Suprapubic skin (tissue), 3 donors: Measurements from ENCODE around the gene TRPM2.

ENCODE experiments used
- EP300 ChIP-seq: sonication (generic); formaldehyde crosslinking; IDR thresholded peaks from one replicate; pipeline ENCODE4 v1.6.1; 2017; ENCODE audit warnings: antibody characterized with exemption
- POLR2A ChIP-seq, 2 donors: fragments of 450-650 bp; IDR thresholded peaks; one replicate each; pipeline ENCODE4 v1.6.1; 2017; ENCODE audit warnings: antibody characterized with exemption in 2 of 2, mild to moderate bottlenecking in 2 of 2, moderate library complexity in 2 of 2
- TF ChIP-seq, protein P1 (sequence below), 2 donors: fragments of 200-600 bp in 1 of 2; fragments of 450-650 bp in 1 of 2; sonication (generic) in 1 of 2; IDR thresholded peaks; one replicate each; pipeline ENCODE4 v1.5.1; 2016 to 2019; ENCODE audit warnings: antibody characterized with exemption in 2 of 2, mild to moderate bottlenecking in 1 of 2, moderate library complexity in 1 of 2

DNA sequence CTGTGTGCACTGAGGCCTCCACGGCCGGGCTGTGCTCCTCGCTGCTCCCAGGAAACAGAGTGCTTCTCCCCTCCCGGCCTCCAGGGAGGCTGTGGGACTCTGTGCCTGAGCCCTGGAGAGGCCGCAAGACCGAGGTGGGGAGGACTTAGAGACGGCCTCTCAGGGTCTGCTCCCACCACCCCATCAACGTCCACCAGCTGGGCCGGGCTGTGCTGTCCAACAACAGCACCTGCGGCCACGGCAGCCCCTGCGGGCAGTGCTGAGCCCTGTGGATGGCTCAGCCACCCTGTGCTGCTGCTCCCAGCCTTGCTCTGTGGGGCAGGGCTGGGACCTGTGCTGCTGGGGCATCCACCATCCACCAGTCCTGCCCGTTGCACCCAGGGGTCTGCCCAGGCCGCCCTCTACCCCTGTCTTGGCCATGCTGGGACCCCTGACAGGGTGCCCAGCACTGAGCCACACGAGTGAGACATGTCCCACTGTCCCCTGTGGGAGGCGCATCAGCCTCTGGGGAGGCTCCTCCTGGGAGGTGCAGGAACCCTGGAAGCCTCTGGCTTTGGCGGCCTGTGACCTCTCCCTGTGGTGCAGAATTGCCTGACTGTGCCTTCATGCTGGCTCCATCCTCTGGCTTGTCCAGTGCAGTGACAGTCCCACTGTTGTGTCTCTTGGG lies 70.7 kb downstream of the TRPM2 start:
- TF ChIP-seq, protein P1, sequence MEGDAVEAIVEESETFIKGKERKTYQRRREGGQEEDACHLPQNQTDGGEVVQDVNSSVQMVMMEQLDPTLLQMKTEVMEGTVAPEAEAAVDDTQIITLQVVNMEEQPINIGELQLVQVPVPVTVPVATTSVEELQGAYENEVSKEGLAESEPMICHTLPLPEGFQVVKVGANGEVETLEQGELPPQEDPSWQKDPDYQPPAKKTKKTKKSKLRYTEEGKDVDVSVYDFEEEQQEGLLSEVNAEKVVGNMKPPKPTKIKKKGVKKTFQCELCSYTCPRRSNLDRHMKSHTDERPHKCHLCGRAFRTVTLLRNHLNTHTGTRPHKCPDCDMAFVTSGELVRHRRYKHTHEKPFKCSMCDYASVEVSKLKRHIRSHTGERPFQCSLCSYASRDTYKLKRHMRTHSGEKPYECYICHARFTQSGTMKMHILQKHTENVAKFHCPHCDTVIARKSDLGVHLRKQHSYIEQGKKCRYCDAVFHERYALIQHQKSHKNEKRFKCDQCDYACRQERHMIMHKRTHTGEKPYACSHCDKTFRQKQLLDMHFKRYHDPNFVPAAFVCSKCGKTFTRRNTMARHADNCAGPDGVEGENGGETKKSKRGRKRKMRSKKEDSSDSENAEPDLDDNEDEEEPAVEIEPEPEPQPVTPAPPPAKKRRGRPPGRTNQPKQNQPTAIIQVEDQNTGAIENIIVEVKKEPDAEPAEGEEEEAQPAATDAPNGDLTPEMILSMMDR (IDR thresholded peaks at IDR 0.05), result no peak
- TF ChIP-seq POLR2A (IDR thresholded peaks at IDR 0.05), result no peak
- no peak for TF ChIP-seq EP300
